UCSD-AML1 (cell line): Measurements from ENCODE around the gene VPS33A.
"Not testable (repeated sequence)": the region's sequence is repeated elsewhere in the genome, so short reads cannot be mapped to it uniquely, and the experiment has no call there.

ENCODE experiments used
- DNase-seq: peaks from one replicate; lab custom pipeline; 2025; ENCODE audit not compliant: unreplicated experiment; lab: John Stamatoyannopoulos, UW

The VPS33A gene

DNA sequence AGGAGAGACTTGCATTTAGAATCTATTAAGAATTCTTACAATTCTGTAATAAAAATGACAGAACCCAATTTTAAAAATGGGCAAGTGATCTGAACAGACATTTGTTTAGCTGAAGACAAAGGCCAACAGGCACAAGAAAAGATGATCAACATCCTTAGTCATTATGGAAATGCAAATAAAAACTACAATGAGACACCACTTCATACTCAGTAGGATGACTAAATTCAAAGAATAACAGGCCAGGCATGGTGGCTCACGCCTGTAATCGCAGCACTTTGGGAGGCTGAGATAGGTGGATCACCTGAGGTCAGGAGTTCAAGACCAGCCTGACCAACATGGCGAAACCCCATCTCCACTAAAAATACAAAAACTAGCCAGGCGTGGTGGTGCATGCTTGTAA is 7.8 kb downstream of the VPS33A start:
- not testable (repeated sequence) for DNase-seq

DNA sequence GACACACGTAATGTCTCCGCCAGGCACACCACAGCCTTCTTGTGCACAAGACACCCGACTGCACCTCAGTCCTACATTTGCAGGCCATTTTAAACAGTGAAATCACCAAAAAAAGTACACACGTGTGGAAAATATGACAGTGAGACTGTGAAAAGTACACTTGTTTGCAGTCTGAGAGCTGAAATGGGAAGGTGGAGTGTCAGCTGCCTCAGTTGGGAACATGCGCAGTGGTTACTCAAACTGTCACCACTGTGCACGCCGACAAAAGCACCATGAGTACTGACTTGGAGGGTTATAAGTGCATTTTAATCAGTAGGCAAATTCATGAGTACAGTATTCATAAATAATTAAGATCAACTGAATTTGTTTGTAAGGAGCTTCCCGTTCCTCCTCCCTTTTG is 15.8 kb downstream of the VPS33A start:
- DNase-seq = no peak

DNA sequence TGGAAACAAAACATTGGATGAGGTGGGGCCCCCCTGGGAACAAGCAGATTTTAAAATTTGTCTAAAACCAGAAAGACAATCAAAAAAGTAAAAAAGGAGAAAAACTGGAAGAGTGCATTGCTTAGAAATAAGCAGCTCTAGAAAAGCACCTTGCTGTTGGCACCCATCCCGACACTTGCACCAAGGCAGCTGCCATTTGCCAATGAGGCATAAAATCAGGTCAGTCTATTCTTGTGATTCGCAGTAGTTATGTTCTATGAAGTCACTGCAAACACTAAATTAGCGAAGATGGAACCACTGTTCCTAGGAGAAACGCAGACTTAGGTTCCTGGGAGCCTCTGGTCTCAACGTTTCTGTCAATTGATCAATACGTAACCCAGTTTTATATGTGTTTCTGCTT is 16.2 kb downstream of the VPS33A start:
- DNase-seq = no peak

DNA sequence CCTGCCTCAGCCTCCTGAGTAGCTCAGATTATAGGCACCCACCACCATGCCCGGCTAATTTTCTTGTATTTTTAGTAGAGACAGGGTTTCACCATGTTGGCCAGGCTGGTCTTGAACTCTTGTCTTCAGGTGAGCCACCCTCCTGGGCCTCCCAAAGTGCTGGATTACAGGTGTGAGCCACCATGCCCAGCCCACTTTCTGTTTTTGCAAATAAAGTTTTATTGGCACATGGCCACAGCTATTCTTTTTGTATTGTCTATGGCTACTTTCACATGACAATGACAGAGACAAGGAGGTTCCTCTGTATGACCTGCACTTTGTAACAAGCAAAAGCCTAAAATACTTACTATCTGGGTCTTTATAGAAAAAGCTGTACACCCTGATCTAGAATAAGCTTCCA is 20.7 kb downstream of the VPS33A start:
- DNase-seq = no peak

DNA sequence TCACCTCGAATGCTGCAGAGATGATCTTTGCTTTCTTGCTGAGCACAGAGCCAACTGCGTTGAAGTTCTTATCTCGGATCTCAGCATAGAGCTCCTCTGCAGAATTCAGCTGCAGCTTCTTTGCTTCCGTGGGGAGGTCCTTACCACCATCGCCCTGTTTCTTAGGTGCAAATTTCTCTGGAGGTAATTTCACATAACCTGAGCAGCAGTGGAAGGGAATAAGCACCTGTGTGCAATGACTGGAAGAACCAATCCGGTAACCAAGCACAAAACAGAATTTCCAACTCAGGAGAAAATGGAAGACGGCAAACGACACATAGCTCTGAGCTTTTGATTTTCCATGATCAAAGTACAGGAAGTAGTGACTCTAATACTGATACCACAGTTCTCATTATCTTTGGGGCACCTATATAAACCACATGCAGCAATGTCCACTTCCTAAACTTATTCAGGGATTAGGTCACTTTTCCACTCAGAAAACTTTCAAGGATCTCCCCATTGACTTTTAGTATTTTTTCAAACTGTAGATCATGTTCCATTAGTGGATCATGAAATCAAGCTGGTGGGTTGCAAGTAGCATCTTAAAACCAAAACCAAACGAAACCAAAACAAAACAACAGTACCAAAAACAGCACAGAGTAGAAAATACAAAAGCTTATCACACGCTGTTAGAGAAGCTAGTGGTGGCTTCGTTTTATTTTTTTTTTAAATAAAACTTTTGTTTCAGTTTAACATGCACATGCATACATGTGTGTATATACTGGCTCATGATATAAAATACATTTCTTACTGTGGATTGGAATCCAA is 21.5 kb downstream of the VPS33A start:
- DNase-seq = no peak

DNA sequence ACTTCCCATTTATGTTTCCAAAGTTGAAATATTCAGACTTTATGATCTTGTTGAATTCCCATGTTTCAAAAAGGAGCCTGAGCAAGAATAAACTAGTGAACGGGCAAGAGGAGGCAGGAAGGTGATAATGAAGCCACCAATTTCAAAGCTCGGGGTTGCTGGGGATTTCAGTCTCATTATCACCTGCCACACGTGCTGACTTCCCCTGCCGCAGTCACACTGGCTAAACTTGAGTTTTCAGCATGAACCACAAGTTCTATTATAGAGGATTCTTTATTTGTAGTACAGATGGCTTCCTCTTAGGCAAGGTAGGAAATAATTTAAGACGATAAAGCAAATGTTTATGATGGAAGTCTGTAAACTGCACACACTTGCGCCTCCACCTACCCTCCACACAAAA is 22.3 kb downstream of the VPS33A start:
- DNase-seq = no peak

DNA sequence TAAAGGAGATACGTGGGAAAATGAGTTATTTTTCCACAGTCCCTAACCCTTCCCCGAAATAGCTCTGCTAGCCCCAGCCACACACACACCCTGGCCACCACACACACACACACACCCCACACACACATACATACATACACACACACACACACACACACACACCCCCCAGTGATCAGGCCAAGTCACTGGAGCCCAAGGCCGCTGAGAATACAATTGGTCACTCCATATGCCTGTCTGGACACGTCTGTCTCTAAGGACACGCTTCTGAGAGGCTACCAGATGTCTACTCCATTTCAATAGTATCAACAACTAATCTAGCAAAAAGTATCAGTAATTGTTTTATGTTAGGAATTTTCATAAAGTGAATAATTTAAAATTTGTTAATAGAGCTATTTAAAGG is 27.4 kb downstream of the VPS33A start:
- DNase-seq = no peak

DNA sequence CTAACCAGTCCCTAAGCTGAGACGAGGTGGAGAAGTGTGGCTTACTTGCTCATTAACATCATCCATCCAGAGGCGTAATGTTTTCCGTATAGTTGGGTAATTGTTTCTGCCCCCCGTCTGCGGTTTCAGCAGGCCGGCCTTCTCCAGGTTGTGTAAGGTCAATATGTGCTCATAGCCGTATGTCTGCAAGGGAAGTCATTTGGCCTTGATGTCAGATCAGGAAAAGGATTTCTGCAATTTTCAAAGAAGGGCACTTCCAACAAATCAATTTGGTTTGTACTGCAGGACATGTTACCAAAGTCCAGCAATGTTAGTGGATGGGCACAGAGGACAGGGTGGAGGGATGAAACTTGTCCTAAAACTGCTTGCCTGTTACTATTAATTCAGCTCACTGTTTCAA is 30.6 kb downstream of the VPS33A start:
- DNase-seq = no peak

DNA sequence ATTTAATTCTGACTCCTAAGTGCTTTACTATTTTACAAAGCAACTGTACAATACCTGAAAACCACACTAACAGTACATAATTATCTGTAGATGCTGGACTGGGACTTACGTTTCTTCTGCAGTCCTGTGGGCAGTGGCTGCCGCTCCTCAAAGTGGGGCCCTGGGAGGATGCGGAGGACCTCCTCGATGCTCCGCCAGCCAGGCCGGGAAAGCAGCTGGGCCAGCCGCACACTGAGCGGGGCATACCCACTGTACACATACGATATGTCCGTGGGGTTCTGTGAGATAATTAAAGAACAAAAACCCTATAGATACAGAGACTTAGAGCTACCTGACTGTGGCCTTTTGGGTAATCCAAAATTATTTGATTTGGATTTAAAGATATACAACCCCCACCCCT is 33.6 kb downstream of the VPS33A start:
- no peak for DNase-seq

DNA sequence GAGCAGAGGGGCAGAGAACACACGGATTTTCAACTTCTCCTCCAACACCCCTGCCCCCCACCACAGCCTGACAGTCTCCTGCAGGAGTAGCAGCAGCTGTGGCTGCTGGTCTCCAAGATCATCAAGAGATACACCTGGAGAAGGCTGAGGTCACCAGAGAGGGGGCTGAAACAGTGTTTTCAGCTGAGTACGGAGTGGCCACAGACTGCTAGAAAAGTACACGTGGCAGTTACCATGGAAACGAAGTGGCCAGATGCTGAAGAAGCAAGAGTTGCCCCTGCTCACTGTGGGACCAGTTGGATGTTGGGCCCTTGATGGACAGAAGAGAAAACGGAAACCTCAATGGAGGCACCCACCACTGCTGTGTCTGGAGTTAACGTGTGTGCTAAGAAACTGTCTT is 35.5 kb downstream of the VPS33A start:
- no peak for DNase-seq

DNA sequence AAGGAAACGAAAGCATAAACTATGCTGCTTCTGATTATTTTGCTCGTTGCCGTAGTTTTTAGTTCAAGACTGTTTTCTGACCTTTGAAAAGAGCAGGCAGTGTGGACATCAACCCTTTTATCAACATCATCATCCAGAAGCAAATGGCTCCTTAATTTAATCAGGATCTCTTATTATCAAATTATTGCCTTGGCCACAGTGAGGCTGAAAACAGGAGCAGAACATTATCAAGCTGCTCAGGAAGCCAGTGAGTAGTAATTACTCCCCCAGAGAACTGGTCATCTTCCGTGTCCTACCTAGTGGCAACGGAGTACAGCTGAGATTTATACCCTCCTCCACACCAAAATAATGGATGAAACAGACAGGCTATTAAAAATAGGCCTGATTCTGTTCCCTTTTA is 38.2 kb downstream of the VPS33A start:
- DNase-seq = no peak

DNA sequence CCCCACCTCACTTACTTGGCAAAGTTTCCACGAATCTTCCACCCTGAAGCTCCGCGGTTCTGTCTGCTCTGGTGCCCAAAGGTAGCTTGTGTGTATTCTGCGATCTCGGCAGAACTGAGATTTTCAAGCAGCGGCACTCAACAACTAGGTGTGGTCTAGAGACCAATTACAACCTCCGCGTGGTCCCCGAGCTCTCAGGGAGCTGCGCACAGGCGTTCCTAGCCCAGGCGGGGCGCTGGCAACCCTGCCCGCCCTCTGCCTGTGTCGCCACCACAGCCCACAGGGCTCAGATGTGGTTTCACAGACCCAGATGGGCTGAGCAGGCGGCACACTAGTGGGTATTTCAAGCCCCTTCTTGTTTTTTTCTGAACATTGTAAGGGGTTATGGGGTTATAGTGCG is 39.0 kb downstream of the VPS33A start:
- DNase-seq = no peak

DNA sequence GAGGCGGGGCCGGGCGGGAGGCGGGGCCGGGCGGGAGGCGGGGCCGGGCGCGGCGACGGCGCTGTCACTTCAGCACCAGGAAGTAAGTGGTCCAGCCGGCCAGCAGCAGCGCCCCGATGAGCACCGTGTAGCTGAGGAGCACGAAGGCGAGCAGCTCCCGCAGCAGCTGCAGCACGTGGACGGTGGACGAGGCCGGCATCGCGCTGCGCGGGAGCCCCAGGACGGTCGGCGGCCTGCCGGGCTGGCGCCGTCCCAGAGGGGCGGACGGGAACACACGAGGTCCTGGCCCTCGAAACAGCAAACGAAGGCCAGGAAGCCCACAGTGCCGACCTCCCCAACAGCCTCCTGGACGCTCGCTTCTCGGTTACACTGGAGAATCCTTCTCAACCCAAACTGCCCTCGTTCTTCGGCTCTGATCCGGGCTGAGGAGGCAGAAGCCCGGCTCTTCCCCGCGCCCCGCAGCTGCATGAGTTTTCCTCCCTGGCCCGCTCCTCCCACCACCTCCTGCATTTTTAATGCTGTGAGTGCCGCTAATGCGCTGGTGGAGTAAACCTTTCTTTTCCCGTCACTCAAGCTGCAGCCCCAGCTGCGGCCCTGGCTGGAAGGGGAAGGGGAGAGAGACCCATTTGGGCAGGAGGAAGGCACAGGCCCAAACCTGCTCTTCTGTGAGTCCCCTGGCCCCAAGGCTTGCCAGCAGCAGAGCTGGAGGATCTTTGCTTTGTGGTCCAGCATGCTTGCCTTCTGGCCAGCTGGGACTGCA is 39.7 kb downstream of the VPS33A start:
- DNase-seq = no peak

DNA sequence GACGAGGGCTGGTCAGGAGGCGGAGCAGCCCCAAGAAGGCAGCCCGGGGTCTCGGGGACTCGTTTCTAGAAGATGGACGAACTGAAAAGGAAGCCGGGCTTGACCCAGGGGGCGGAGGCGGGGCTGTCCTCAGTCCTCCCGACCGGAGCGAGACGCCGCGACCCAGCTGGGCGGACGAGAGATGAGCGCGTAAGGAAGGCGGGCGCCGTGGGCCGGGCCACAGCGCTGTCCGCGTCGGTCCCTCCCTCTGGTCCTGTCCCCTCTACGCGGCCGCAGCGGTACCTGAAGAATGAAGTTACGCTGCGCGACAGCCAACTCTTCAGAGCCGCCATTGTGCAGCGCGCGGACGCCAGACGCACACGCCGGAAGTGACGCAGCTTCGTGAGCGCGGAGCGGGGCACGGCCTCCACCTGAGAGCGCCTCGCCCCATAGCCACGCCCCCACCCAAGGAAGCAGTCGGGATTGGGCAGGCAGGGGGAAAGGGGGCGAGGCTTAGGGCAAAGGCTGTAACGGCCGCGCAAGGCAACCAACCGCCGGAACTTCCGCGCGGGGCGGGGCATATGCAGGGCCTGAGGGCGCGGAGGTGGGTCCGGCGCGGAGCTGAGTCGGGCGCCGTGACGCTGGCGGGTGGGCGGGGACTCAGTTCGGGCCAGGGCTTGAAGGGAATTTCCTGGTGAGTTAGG is 40.5 kb downstream of the VPS33A start, which contains the start of gene DIABLO:
Gene DIABLO (minus strand): TSS at position 370 of the 683 bp plus-strand sequence. CDS start 38 bp downstream, at position 332.
- DNase-seq = peak; percentile 100

DNA sequence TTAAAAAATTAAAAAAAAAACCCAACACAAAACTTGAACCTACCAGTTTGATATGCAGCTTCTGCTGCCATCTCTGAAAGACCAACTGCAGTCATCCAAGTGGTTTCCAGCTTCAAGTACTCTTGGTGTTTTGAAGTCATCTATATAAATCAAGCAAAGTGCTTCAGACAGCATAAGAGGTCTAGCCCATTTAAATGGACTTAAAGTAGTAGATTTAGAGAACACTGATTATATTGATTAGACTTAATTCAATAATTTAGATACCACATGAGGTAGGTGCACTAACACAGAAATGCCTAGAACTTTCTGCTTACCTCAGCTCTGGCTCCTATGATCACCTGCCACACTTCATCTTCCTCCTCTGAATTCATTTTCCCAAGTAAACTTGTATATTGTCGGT is 49.8 kb downstream of the VPS33A start:
- DNase-seq = no peak

DNA sequence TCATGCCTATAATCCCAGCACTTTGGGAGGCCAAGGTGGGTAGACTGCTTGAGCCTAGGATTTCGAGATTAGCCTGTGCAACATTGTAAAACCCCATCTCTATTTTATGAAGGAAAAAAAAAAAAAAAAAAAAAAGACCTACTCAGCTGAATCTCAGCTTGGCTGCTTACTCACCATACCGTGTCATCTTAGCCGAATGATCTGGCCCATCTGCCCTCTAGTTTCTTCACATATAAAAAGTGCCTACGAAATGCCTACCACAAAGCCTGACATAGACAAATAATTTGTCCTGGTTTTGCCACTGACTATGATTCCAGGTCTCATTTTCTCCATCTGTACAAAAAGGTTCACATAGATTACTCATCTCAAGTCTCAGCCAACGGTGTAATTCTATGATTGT is 50.5 kb downstream of the VPS33A start:
- no peak for DNase-seq

DNA sequence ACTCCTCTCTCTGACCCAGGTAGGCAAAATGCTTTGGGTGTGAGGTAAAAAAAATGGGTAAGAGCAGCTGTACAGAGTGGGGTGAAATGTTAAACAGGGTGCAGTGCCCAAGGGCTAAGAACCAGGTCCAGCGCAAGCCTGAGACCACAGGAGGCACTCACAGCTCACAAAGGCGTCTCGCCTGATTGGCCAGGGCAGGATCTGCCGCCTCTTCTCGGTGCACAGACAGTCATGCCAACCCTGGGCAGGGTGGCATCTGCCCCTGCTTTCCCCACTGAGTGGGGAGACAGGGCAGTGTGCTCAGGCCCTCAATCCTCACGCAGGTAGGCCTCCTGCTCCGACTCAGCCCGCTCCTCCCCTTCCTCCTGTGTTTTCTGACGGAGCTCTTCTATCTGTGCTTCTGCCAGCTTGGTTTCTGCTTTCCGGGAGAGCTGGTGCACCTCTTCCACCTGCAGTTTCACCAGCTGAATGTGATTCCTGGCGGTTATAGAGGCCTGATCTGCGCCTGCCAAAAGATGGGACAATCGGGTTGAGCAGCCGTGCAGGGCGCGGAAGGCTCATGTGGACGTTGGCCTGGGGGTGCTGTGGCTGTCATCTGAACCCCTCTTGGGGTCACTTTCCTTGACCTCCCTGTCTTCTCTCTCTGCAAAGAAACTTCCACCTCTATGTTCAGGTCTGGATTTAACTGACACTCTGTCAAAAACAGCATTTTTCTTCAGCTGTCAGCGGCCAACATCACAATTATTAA is 58.0 kb downstream of the VPS33A start:
- no peak for DNase-seq

DNA sequence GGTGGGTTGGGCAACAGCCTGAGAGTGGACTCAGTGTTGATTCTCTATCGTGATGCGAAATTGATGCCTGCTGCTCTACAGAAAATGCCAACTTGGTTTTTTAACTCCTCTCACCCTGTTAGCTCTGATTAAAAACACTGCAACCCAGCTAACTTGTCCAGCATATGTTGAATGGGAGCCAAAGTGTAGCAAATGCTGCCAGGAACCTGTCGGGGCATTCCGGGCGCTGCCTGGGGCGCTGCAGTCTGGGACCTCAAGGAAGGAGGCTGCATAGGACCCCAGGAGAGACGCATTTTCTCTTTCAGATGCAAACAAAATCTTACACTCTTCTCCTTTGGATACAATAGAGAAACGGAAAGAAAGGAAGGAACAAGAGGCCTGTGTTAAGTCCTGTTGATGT is 58.9 kb downstream of the VPS33A start:
- DNase-seq = no peak

DNA sequence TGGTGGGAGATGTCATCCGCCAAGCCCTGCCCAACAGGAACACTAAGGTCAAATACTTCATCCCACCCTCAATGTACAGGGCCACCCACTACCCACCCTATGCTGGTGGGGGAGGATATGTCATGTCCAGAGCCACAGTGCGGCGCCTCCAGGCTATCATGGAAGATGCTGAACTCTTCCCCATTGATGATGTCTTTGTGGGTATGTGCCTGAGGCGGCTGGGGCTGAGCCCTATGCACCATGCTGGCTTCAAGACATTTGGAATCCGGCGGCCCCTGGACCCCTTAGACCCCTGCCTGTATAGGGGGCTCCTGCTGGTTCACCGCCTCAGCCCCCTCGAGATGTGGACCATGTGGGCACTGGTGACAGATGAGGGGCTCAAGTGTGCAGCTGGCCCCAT is 59.3 kb downstream of the VPS33A start:
- DNase-seq = no peak

DNA sequence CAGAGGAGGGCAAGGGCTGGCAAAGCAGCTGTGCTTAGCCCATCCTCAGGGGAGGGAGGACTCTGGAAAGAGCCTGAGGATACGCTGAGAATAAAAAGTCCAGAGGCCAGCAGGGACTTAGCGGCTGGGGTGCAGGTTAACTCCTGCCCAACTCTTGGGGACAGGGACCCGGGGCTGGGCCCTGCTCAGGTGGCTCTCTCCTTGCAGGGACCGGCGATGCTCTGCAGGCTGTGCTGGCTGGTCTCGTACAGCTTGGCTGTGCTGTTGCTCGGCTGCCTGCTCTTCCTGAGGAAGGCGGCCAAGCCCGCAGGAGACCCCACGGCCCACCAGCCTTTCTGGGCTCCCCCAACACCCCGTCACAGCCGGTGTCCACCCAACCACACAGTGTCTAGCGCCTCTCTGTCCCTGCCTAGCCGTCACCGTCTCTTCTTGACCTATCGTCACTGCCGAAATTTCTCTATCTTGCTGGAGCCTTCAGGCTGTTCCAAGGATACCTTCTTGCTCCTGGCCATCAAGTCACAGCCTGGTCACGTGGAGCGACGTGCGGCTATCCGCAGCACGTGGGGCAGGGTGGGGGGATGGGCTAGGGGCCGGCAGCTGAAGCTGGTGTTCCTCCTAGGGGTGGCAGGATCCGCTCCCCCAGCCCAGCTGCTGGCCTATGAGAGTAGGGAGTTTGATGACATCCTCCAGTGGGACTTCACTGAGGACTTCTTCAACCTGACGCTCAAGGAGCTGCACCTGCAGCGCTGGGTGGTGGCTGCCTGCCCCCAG is 60.0 kb downstream of the VPS33A start:
- no peak for DNase-seq
